ENCODE data around the gene IL17RA. TPM values are rescaled to one million over a fixed set of nuclear protein-coding genes. Genes with fewer than 3 reads are reported as not detected.

The IL17RA gene
- total RNA-seq, 6 donors from 2014 or later, result 22.6 to 58.9 (median 35.9) TPM

DNA sequence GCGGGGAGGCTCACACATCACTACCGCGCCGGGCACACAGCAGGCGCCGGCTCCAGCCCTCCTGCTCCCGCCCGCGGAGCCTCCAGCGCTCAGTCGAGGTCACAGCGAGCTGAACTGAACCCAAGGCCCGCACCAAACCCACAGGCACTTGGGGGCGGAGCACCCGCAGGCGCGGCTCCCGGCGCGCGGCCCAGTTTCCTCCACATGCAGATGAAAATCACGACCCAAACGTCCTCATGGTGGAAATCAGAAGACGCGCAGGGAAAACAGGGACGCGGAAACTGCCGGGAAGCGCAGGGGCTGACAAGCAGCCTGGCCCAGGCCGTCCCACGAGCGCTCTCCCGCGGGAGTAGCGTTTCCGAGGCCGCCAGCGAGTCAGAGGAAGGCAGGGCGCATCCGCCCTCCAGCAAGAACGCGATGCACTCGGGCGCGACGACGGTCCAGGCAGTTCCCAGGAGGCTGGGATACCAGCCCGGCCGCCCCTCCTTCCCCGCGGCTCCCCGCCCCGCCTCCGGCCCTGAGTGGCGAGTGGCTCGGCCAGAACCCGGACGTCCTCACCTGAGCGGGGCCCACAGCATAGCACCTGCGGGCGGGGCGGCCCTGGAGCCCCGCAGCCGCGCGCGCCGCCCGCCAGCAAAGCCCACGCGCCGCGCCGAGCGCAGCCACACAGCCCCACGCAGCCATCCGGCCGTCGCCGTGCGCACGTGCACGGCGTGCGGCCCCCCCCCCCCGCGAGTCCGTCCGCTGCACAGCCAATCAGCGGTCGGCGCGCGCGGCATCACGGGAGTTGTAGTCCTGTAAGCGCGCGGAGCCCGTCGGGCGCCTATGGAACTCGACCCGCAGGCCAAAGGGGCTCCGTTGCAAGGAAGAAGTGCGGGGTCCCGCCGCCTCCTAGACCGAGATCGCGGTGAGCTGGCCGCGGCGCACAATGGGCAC is 74.0 kb downstream of the IL17RA start, which contains the start of gene HDHD5:
TSS of gene HDHD5 (minus strand) at position 710 of the 936 bp plus-strand sequence. CDS start at position 684, 26 bp downstream.
- H3K27me3 ChIP-seq, result no peaks in the 10 kb centered on the region
- H3K27ac ChIP-seq, result peak within 1 kb of the TSS; percentile 85 to 92 (median 90)
- WGBS, 2 donors, result 0 to 1% methylated on average over 9 to 59 of the region's 114 CpGs
- no peaks in the 10 kb centered on the region for H3K36me3 ChIP-seq
- TF ChIP-seq EP300 (IDR thresholded peaks at IDR 0.05) (no peak), POLR2A (IDR thresholded peaks at IDR 0.05) (peak in 3 of 4 donors; percentile 24 to 57 (median 35)), POLR2AphosphoS5 (IDR thresholded peaks at IDR 0.05) (peak; percentile 22 to 55)
- TF ChIP-seq, protein P1, sequence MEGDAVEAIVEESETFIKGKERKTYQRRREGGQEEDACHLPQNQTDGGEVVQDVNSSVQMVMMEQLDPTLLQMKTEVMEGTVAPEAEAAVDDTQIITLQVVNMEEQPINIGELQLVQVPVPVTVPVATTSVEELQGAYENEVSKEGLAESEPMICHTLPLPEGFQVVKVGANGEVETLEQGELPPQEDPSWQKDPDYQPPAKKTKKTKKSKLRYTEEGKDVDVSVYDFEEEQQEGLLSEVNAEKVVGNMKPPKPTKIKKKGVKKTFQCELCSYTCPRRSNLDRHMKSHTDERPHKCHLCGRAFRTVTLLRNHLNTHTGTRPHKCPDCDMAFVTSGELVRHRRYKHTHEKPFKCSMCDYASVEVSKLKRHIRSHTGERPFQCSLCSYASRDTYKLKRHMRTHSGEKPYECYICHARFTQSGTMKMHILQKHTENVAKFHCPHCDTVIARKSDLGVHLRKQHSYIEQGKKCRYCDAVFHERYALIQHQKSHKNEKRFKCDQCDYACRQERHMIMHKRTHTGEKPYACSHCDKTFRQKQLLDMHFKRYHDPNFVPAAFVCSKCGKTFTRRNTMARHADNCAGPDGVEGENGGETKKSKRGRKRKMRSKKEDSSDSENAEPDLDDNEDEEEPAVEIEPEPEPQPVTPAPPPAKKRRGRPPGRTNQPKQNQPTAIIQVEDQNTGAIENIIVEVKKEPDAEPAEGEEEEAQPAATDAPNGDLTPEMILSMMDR (IDR thresholded peaks at IDR 0.05), result no peak
- no peaks in the 10 kb centered on the region for H3K9me3 ChIP-seq
- DNase-seq, result peak; percentile 89 to 99
- peaks cover 22 to 44% (median 25%) of the 10 kb centered on the region in 4 donors for H3K4me1 ChIP-seq
- ATAC-seq (ENCODE audit: low FRiP score in 2 of 2), result peak; percentile 94 to 97
- H3K4me3 ChIP-seq, result peak within 1 kb of the TSS; percentile 66 to 89 (median 78)

DNA sequence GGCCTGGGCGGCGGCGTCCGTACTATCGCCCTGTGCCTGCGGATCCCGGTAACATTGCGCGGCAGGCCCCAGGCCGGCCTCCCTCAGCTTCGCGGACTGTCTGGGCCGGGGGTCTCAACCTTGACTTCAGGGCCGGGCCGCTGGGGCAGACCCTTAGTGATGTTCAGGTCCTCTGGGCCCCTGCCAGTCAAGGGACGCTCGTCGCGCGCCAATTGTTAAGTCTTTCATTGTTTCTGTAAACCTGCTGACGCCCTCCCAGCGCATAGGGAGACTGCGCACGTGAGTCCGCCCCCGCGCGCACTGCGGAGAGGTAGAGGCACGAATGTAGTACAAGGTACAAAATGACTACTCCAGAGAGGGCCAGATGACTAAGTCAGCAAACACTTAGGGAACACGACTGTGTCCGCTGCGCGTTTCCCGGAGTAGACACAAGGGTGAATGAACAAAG is 74.7 kb downstream of the IL17RA start:
- WGBS, 2 donors, result 14 to 16% methylated on average over 23 to 33 of the region's 35 CpGs
- TF ChIP-seq POLR2AphosphoS5 (IDR thresholded peaks at IDR 0.05), result no peak
- no peak for TF ChIP-seq EP300 (IDR thresholded peaks at IDR 0.05)
- TF ChIP-seq, protein P1 (IDR thresholded peaks at IDR 0.05), result peak in 1 of 6 experiments; percentile 4
- peak in 1 of 4 donors; percentile 15 for TF ChIP-seq POLR2A (IDR thresholded peaks at IDR 0.05)
- peak; percentile 49 to 88 for DNase-seq
- H3K4me1 ChIP-seq, result peaks cover 22 to 44% (median 25%) of the 10 kb centered on the region in 4 donors
- H3K9me3 ChIP-seq, result no peaks in the 10 kb centered on the region
- peak overlapping the region; percentile 85 to 92 (median 90) for H3K27ac ChIP-seq
- peak; percentile 47 to 49 for ATAC-seq (ENCODE audit: low FRiP score in 2 of 2)
- H3K36me3 ChIP-seq, result no peaks in the 10 kb centered on the region
- H3K4me3 ChIP-seq, result peak overlapping the region; percentile 65 to 89 (median 78)
- no peaks in the 10 kb centered on the region for H3K27me3 ChIP-seq

DNA sequence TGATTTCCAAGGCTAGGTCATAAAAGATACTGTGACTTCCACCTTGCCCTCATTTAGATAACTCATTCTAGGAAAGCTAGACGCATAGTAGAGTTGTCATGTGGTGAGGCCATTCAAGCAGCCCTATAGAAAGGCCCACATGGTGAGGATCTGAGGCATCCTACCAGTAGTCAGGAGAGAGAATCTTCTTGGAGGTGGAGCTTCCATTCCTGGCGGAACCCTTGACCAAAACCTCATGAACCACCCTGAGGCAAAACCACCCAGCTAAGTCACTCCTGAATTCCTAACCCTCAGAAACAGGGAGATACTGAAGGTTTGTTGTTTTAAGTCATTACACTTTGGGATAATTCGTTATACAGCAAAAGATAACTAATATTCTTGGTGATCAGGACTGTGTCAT is 77.2 kb downstream of the IL17RA start:
- Histone ChIP-seq H3K27me3 (no peaks in the 10 kb centered on the region), H3K4me3 (no peak overlapping the region), H3K9me3 (no peaks in the 10 kb centered on the region), H3K4me1 (peaks cover 17 to 28% (median 21%) of the 10 kb centered on the region in 4 donors), H3K36me3 (no peaks in the 10 kb centered on the region), H3K27ac (no peak overlapping the region)
- no peak for ATAC-seq (ENCODE audit: low FRiP score in 2 of 2)
- WGBS, 2 donors, result 95% methylated on average over 3 of the region's 3 CpGs
- TF ChIP-seq POLR2A (IDR thresholded peaks at IDR 0.05) (no peak), EP300 (IDR thresholded peaks at IDR 0.05) (no peak), POLR2AphosphoS5 (IDR thresholded peaks at IDR 0.05) (no peak)
- TF ChIP-seq, protein P1 (IDR thresholded peaks at IDR 0.05), result no peak
- no peak for DNase-seq

DNA sequence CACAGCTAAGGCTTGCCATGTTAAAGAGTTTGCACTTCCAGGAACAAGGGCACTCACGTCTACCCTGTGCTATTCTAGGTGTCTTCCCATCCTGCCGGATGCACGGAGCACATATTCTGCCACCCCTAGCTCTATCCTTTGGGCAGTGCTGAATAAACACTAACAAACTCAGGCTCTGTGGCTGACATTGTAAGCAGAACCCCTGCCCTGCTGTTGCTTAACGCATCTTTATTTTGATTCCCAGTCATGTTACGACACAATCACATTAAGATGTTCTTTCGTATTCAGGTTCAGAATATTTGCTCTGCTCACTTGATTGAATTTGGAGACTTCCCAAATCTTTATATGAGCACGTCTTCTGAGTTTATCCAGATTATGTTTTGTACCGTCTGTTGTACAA is 77.9 kb downstream of the IL17RA start:
- WGBS, 2 donors, result 78 to 92% methylated on average over 8 of the region's 8 CpGs
- TF ChIP-seq POLR2AphosphoS5 (IDR thresholded peaks at IDR 0.05) (no peak), EP300 (IDR thresholded peaks at IDR 0.05) (no peak), POLR2A (IDR thresholded peaks at IDR 0.05) (no peak)
- TF ChIP-seq, protein P1 (IDR thresholded peaks at IDR 0.05), result no peak
- Histone ChIP-seq H3K27me3 (no peaks in the 10 kb centered on the region), H3K27ac (no peak overlapping the region), H3K4me1 (peaks cover 11 to 24% (median 18%) of the 10 kb centered on the region in 4 donors), H3K9me3 (no peaks in the 10 kb centered on the region), H3K36me3 (no peaks in the 10 kb centered on the region), H3K4me3 (no peak overlapping the region)
- ATAC-seq (ENCODE audit: low FRiP score in 2 of 2) (no peak), DNase-seq (no peak)

Data from upper lobe of left lung (tissue), 6 donors.